Activated CD4-positive, CD25-positive, alpha-beta regulatory T cell treated with anti-CD3 and anti-CD28 coated beads, Interleukin-2, amount 50 U/mL, for 16 hours (primary cell): ENCODE measurements around the gene GNG13.
"Not testable (repeated sequence)": the region's sequence is repeated elsewhere in the genome, so short reads cannot be mapped to it uniquely, and the experiment has no call there.

Experiments
- DNase-seq: peaks from one replicate; pipeline ENCODE4 v3.0.0-alpha.2; 2020; ENCODE audit warnings: low read depth, low spot score

Gene GNG13

DNA sequence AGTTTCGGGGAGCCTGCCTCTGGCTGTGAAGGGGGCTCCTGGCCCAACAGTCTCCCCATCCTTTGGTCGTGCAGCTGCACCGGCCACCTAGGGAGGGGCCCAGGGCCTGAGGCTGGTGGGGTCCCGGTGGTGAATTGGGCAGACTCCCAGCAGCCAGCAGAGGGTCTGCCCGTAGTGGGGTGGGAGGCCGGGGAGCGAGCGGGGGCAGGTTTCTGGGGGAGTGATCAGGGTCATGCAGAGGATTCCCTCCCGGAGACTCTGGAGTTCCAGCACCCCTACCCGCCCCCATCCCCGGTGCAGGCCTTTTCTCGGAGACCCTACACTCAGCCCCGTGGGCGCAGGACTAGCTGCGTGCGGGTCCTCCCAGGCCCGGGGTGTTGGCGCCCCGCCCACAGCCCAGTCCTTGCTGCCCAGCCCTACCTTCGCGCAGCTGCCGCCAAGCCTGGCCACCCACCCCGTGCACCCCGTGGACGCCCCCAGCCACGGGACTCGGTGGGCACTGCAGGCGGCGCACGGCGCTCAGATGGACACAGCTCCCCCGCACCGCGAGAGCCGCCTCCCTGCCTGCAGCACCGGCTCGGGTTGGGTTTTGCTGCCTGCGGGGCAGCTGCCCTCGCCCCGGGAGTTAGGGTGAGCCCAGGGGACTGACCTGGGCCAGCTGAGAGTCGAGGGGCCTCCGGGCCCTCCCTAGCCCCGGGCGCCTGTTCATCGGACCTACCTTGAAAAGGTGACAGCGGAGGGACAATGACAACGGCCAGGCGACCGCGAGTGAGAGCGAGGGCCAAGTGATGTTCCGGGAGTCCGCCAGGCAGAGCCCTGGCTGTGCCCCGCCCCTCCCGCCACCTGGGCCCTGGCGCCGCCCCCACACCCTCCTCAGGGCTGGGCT is at the start of gene GNG13:
TSS of gene GNG13 (minus strand) at position 787 of the 886 bp plus-strand sequence. CDS start 1,657 bp downstream, outside the sequence.
- DNase-seq: no peak

- DNase-seq: no peak
Observed at GRCh38 chr16:848510-849253, 48.1 kb upstream of the GNG13 start.

DNA sequence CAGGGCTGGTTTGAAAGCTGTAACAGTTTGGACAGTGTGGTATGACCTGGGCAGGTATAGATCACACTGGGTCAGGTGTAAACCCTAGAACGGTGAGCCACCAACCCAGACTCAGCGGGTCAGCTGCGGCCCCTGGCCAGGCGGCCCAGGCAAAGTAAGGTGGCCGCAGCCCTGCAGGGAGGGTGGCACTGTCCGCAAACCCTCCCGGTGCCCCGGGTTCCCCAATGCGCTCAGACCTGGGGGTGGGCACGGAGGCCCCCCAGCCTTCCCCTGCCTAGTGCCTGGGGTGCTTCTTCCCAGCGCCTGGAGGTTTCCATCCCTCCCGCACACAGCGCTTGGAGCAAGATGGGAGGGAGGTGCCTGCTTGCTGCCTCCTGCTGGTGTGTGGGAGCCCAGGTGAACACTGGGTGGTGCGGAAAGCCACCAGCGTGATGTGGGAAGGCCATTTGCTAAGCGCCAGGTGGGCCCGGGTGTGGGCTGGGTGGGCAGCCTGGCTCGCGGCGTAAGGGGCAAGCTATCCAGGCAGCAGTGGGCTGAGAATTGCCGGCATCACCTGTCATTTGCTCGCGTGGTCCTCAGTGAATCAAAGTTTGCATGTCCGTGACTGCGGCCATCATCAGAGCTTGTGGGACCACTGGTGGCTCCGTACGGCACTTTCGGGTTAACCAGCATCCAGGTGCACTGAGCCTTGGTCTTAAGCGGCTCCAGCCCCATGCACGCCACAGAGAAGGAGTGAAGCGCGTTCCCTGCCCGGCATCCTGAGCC is 47.3 kb upstream of the GNG13 start:
- no peak for DNase-seq

GRCh38 chr16:847151-847550 is 46.6 kb upstream of the GNG13 start:
- DNase-seq: no peak

- no peak for DNase-seq
Observed at GRCh38 chr16:845351-845745, 44.8 kb upstream of the GNG13 start.

DNA sequence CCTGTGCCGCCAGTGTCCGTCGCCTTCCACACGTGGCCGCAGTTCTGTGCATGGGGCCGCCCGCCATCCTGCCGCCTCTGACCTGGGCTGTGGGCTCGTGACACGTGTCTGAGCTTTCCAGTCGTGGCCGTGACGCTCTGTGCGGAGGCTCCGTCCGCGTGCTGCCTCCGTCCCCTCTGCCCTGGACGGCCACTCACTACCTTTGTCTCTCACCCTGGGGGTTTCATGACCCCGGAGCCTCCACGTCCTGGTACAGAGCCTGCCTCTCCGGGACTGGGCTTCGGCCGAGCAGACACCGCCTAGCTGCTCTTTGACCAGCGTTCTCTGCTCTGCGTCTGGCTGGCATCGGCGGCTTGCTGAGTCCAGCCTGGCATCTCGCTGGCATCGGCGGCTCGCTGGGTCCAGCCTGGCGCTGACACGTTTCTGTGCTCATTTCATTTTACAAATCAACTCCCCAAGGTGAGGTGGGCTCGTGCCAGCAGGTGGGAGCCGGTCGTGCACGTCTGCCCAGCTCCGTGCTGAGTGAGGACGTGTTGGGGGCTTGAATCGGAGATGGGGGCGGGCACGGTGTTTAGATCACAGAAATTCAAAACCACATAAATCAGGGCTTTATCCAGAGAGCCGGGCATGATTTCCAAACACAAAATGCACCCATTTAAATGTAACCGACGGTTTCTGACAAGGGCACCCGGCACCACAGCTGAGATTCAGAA is 44.3 kb upstream of the GNG13 start:
- no peak for DNase-seq

- no peak for DNase-seq
Observed at GRCh38 chr16:843771-844170, 43.2 kb upstream of the GNG13 start.

DNA sequence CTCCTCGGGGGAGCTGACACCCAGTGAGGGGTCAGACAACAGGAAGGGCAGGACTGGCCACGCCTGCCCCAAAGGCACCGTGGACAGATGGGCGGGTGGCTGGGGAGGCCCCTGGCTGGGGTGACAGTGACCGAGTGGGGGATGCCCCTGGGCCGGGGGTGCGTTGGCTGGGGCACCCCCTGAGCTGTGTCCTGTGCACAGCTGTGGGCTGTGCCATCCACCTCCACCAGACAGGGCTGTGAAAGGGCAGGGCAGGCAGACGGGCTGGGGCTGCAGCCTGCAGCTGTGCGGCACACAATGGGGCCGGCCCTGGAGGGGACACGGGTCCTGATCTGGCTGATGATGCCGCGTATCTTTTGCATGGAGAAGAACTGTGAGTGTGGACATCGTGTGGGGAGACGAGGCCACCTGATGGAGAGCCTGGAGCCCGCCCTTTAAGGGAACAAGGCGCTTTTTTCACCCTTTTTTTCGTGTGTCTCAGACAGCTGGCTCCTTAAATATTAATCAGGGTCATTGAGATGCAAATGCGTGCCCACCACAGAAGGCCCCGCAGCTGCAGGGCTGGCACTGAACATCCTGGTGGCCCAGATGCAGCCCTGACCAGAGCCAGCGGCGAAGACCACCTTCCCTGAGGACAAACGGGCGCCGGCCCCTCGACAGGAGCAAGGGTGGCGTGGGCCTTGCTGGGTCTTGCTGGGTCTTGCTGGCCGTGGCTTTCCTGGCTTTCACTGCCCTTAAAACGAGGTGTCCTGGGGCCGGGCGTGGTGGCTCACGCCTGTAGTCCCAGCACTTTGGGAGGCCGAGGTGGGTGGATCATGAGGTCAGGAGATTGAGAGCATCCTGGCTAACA is 42.4 kb upstream of the GNG13 start:
- no peak for DNase-seq

DNA sequence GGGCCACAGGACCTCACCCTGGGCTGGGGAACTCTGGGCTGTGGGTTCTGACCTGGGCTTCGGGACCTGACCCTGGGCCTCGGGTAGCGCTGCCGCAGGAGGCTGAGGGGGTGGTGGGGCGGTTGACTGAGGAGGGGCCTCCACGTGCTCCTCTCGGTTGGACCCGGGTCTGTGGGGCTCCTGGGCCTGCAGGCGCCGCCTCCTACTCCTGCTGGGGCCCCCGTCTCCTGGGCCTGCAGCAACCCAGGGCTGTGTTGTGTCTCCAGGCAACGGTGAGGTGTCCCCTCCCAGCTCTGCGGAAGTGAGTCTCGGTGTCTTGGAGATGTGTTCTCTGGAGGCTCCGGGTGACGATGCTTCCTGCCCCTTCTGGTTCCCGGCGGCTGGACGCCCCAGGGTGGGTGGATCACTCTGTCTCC is 41.5 kb upstream of the GNG13 start:
- DNase-seq: no peak

- DNase-seq: no peak
Observed at GRCh38 chr16:841455-842060, 41.0 kb upstream of the GNG13 start.

- no peak for DNase-seq
Observed at GRCh38 chr16:840561-841454, 40.3 kb upstream of the GNG13 start.

GRCh38 chr16:839643-840408 is 39.3 kb upstream of the GNG13 start:
- no peak for DNase-seq

GRCh38 chr16:838741-839140 is 38.2 kb upstream of the GNG13 start:
- DNase-seq: no peak

GRCh38 chr16:836822-837221 is 36.3 kb upstream of the GNG13 start:
- DNase-seq: not testable (repeated sequence)

GRCh38 chr16:836221-836620 is 35.7 kb upstream of the GNG13 start:
- no peak for DNase-seq

- DNase-seq: no peak
Observed at GRCh38 chr16:835373-835772, 34.8 kb upstream of the GNG13 start.

GRCh38 chr16:833411-833810 is 32.9 kb upstream of the GNG13 start:
- no peak for DNase-seq

- no peak for DNase-seq
Observed at GRCh38 chr16:832652-833336, 32.3 kb upstream of the GNG13 start.
